ENCODE measurements around the gene SNRNP70. TPM values are rescaled to one million over a fixed set of nuclear protein-coding genes. Genes with fewer than 3 reads are reported as not detected.
"Not testable (repeated sequence)": the region's sequence is repeated elsewhere in the genome, so short reads cannot be mapped to it uniquely, and the experiment has no call there.

SNRNP70 gene, protein sequence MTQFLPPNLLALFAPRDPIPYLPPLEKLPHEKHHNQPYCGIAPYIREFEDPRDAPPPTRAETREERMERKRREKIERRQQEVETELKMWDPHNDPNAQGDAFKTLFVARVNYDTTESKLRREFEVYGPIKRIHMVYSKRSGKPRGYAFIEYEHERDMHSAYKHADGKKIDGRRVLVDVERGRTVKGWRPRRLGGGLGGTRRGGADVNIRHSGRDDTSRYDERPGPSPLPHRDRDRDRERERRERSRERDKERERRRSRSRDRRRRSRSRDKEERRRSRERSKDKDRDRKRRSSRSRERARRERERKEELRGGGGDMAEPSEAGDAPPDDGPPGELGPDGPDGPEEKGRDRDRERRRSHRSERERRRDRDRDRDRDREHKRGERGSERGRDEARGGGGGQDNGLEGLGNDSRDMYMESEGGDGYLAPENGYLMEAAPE
- polyA plus RNA-seq (ENCODE audit: insufficient read length in 4 of 4): 100 to 1,000 TPM; 317 to 333 (median 329) TPM

DNA sequence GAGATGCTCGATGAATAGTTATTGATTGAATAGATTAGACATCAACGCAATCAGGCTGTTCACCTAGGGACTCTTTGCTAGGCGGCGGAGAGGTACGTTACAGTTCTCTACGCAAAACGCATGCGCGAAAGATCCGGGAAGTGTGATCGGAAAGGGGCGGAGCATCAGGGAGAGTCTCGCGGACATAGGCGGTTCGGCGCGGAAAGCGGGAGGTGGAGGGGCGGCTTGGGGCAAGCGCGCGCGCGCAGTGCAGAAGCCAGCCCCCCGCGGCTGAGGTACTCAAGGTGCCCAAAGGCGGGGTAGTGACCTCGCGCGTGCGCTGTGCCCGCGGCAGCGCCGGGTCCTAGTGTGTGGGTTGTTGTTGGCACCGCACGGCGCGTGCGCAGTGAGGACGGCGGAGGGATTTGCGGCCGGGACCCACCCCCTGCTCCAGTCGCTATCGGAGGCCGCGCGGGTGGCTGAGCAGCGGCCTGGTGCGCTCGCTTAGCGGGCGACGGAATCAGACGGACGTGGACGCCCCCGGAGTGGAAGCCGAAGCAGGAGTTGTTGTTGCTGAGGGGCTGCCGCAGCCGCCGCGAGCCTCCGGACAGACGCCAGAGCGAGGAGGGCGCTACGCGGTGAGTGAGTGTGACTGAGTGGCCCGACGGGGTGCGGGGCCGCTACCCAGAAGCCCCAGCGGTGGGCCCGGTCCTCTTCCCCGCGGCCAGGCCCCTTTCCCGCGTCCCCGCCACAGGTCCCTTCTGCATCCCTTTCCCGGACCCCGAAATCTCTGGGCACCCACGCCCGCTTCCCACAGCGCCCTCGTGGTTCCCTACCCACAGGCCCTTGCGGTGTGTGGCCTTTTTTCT, at the start of gene SNRNP70:
SNRNP70 (plus strand) TSS at position 432 of the 848 bp plus-strand sequence. CDS start 964 bp downstream, outside the sequence.
- peak; percentile 97 to 100 (median 98) for DNase-seq (ENCODE audit: low read depth in 4 of 4, low spot score in 3 of 4)

DNA sequence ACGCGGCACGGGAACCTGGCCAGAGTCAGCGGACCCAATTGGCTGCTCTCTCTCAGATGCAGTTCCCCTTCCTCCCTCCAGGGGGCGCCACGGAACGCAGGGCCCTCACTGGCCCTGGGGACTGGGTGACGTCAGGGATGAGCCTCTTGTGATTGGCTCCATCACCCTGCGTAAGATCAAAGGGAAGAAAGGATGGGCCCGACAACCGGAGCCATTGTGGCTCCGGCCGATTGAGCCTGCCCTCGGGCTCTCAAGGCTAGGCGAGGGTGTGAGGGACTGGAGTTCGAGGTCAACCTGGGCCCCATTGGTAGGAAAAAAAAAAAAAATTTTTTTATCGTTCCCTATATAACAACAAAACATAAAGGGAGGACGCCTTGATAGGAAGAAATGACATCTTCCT, 48.4 kb upstream of the SNRNP70 start, which contains the start of gene CGB1:
CGB1 (minus strand) TSS at position 81 of the 400 bp plus-strand sequence. CDS start 184 bp downstream, outside the sequence.
- not testable (repeated sequence) for DNase-seq (ENCODE audit: low read depth in 4 of 4, low spot score in 3 of 4)

- not testable (repeated sequence) for DNase-seq (ENCODE audit: low read depth in 4 of 4, low spot score in 3 of 4)
These were observed 47.1 kb upstream of the SNRNP70 start for GRCh38 chr19:49038111-49038510.

GRCh38 chr19:49038557-49039276, 46.5 kb upstream of the SNRNP70 start:
- not testable (repeated sequence) for DNase-seq (ENCODE audit: low read depth in 4 of 4, low spot score in 3 of 4)

- DNase-seq (ENCODE audit: low read depth in 4 of 4, low spot score in 3 of 4): not testable (repeated sequence)
These were observed 45.5 kb upstream of the SNRNP70 start for GRCh38 chr19:49039736-49040135.

GRCh38 chr19:49042177-49042576, 43.1 kb upstream of the SNRNP70 start:
- no peak for DNase-seq (ENCODE audit: low read depth in 4 of 4, low spot score in 3 of 4)

- DNase-seq (ENCODE audit: low read depth in 4 of 4, low spot score in 3 of 4): not testable (repeated sequence)
These were observed 42.6 kb upstream of the SNRNP70 start for GRCh38 chr19:49042666-49043065.

- not testable (repeated sequence) for DNase-seq (ENCODE audit: low read depth in 4 of 4, low spot score in 3 of 4)
These were observed 41.7 kb upstream of the SNRNP70 start, which contains the start of gene CGB5 for GRCh38 chr19:49043548-49043947. Gene CGB5 (plus strand): TSS chr19:49043848. CDS start chr19:49044210, 362 bp downstream.

GRCh38 chr19:49049011-49049410, 36.2 kb upstream of the SNRNP70 start, which contains the start of gene CGB8:
Gene CGB8 (minus strand): TSS chr19:49049111. CDS start chr19:49048739, 372 bp downstream.
- DNase-seq (ENCODE audit: low read depth in 4 of 4, low spot score in 3 of 4): not testable (repeated sequence)

- not testable (repeated sequence) for DNase-seq (ENCODE audit: low read depth in 4 of 4, low spot score in 3 of 4)
These were observed 35.4 kb upstream of the SNRNP70 start for GRCh38 chr19:49049834-49050233.

GRCh38 chr19:49050376-49051033, 34.7 kb upstream of the SNRNP70 start:
- DNase-seq (ENCODE audit: low read depth in 4 of 4, low spot score in 3 of 4): not testable (repeated sequence)

GRCh38 chr19:49056101-49056901, 28.9 kb upstream of the SNRNP70 start:
- no peak for DNase-seq (ENCODE audit: low read depth in 4 of 4, low spot score in 3 of 4)

DNA sequence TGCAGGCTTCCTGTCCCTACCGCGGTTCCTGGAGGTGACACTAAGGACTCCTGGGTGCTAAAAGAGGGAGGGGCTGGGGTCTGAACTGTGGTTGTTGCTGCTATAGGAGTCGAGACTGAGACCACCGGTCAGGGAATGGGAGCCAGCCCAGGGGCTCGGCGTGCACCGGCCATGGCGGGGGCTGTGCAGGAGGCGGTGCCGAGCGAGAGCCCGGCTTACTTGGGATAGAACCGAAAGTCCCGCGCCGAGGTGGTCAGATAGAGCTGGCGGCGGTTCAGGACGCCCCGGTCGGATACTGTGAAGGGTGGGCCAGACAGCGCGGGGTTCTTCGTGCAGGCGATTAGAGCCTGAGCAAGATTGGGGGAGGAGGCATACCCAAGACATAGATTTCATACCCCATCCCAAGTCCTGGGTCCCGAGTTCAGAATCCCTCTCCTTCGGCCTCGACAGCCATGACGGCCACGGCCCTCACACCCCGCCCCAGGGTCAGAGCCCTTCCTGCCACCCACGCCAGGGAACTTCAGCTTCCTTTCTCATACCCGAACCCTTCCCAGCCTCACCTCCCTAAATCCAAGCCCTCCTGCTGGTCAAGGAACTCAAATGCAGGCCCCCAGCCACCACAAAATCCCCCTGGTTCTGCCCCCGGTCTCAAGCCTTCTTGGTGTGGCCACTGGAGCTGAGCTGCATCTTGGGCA, 28.2 kb upstream of the SNRNP70 start:
- DNase-seq (ENCODE audit: low read depth in 4 of 4, low spot score in 3 of 4): not testable (repeated sequence)

- no peak for DNase-seq (ENCODE audit: low read depth in 4 of 4, low spot score in 3 of 4)
These were observed 27.5 kb upstream of the SNRNP70 start, which contains the start of gene CGB7 for GRCh38 chr19:49057636-49058234. Gene CGB7 (minus strand): TSS chr19:49057749. CDS start chr19:49055375, 2,374 bp downstream.

GRCh38 chr19:49058562-49058961, 26.7 kb upstream of the SNRNP70 start:
- DNase-seq (ENCODE audit: low read depth in 4 of 4, low spot score in 3 of 4): no peak

DNA sequence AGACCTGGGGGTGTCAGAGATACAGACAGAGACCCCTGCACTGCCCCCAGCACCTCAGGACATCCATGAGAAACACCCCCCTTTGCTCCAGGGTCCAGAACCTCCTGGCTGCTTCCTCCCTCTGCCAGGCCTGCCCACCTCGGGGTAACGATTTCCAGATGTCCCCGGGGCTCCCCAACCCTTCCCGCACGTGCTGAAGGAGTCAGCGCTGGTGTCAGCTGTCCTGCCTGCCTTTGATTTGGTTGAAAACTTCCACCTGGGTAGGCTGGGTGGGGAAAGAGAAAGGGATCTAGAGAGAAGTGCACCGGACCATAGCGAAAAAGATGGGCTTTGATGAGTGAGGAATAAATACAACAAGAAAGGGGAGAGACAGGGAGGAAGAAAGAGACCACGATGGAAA, 26.2 kb upstream of the SNRNP70 start:
- no peak for DNase-seq (ENCODE audit: low read depth in 4 of 4, low spot score in 3 of 4)

- DNase-seq (ENCODE audit: low read depth in 4 of 4, low spot score in 3 of 4): no peak
These were observed 24.3 kb upstream of the SNRNP70 start for GRCh38 chr19:49061000-49061399.

DNA sequence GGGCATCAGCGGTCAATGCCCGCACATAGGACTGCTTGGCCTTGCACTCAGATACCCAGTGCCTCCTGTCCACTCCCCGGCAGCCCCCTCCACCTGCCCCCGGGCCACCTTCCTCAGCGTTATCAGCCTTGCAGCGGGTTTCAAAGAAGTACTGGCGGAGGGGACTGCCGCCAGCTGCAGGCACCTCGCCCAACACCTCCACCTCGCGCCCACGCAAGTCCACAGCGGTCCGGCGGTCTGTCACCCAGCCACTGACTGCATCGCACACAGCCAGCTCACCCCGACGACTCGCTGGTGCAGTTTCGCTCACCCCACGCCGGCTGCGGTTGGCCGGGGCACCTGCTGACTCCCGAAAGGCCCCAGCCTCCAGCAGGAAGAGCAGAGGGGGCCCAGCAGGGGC, 23.8 kb upstream of the SNRNP70 start:
- DNase-seq (ENCODE audit: low read depth in 4 of 4, low spot score in 3 of 4): no peak
